Activated T-helper 17 cell treated with anti-CD3 and anti-CD28 coated beads, Interleukin-2, amount 50 U/mL, for 72 hours (primary cell): Measurements from ENCODE around the gene ID2. TPM values are rescaled to one million over a fixed set of nuclear protein-coding genes. Genes with fewer than 3 reads are reported as not detected.

ENCODE experiments used
- ATAC-seq: fragments of 150-1000 bp; cut with Tn5 transposase; replicated peaks from 2 replicates; pipeline ENCODE4 v1.10.0; 2021; ENCODE audit warnings: mild to moderate bottlenecking, moderate library complexity
- H3K27ac Mint-ChIP-seq: one replicate; pipeline ENCODE4 v1.8.0; 2022; ENCODE audit warnings: mixed read lengths
- H3K27me3 Mint-ChIP-seq: one replicate; pipeline ENCODE4 v1.8.0; 2022; ENCODE audit warnings: mixed read lengths
- H3K36me3 Mint-ChIP-seq: one replicate; pipeline ENCODE4 v1.8.0; 2022; ENCODE audit warnings: low read depth, mild to moderate bottlenecking, mixed read lengths
- H3K4me1 Mint-ChIP-seq: one replicate; pipeline ENCODE4 v1.8.0; 2022; ENCODE audit warnings: mixed read lengths
- H3K4me3 Mint-ChIP-seq: one replicate; pipeline ENCODE4 v1.8.0; 2022; ENCODE audit warnings: mild to moderate bottlenecking, mixed read lengths
- H3K9me3 Mint-ChIP-seq: one replicate; pipeline ENCODE4 v1.8.0; 2022; ENCODE audit warnings: mixed read lengths
- total RNA-seq, 2 donors: library from RNA; stranded (reverse); gene quantifications; one replicate each; pipeline ENCODE4 v1.2.3, GENCODE V29; 2022

ID2 gene
- total RNA-seq, 2 donors from 2014 or later: 85.6 to 425 TPM

- no peaks in the 10 kb centered on the region for H3K9me3 Mint-ChIP-seq
- ATAC-seq: no peak
- no peaks in the 10 kb centered on the region for H3K36me3 Mint-ChIP-seq
- no peaks in the 10 kb centered on the region for H3K4me1 Mint-ChIP-seq
- H3K27me3 Mint-ChIP-seq: no peaks in the 10 kb centered on the region
- H3K27ac Mint-ChIP-seq: no peak overlapping the region
- no peak overlapping the region for H3K4me3 Mint-ChIP-seq
Observed at GRCh38 chr2:8643250-8643995, 38.4 kb upstream of the ID2 start.

- H3K9me3 Mint-ChIP-seq: no peaks in the 10 kb centered on the region
- H3K4me1 Mint-ChIP-seq: no peaks in the 10 kb centered on the region
- no peak overlapping the region for H3K4me3 Mint-ChIP-seq
- H3K27me3 Mint-ChIP-seq: no peaks in the 10 kb centered on the region
- peak overlapping the region; percentile 48 for H3K27ac Mint-ChIP-seq
- no peaks in the 10 kb centered on the region for H3K36me3 Mint-ChIP-seq
- no peak for ATAC-seq
Observed at GRCh38 chr2:8643996-8644356, 37.9 kb upstream of the ID2 start.

DNA sequence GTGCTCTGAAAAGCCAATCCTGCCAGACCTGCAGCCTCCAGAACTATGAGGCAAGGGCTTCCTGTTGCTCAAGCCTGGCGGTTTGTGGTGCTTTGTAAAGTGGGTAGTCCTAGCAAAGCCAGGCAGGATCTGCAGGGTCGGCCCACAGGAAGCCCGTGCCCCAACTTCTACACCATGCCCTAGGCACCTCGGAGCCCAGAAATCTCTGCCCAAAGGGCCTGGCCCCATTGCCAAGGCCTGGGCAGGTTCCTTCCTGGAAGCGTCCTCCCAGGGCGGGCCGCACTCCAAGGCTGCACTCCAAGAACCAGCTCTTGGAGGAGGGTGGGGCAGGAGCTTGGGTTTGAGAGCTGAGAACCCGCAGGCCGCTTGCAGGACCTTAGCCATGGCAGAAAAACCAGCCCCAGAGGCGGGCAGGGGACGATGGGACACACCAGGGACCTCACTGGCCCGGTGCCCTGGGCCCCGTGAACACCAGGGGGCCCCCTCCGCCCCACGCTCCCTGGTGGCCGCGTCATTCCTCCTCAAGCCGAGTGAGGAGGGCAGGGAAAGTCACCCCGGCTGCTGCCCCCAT is 37.2 kb upstream of the ID2 start:
- no peak for ATAC-seq
- Mint-ChIP-seq H3K27ac (no peak overlapping the region), H3K9me3 (no peaks in the 10 kb centered on the region), H3K36me3 (no peaks in the 10 kb centered on the region), H3K27me3 (no peaks in the 10 kb centered on the region), H3K4me1 (no peaks in the 10 kb centered on the region), H3K4me3 (no peak overlapping the region)

DNA sequence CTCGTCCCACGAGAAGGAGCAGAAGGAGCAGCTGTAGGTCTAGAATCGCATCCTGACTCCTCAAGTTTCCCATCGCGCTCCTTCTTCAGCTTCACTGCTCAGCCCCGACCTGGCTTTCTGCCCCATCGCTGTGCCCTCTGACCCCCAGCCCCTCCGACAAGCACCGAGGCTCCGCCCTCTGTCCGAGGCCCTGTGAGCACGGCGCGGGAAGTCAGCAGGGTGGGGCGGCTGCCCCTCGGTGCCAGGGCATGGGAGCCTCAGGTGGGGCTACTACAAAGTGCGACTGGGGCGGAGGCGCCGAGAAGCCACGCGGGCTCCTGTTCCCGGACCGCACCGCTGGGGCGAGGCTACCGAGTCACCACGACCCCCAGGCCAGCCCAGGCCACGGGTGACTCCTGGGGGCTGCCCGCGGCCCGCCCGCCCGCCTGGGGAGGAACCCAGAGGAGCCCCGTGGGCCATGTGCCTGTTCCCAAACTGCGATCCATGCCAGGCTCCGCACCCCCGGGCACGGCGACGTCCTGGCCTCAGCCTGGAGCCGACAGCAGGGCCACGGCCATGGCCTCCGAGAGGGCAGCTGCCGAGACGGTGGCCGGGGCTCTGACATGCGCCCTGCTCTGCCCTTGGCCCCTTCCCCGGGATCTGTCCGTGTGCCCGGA is 36.6 kb upstream of the ID2 start:
- Mint-ChIP-seq H3K4me3 (no peak overlapping the region), H3K36me3 (no peaks in the 10 kb centered on the region), H3K9me3 (no peaks in the 10 kb centered on the region), H3K27ac (no peak overlapping the region), H3K4me1 (no peaks in the 10 kb centered on the region), H3K27me3 (no peaks in the 10 kb centered on the region)
- ATAC-seq: no peak

GRCh38 chr2:8646731-8647461 is 35.0 kb upstream of the ID2 start:
- H3K36me3 Mint-ChIP-seq: no peaks in the 10 kb centered on the region
- H3K9me3 Mint-ChIP-seq: no peaks in the 10 kb centered on the region
- no peak for ATAC-seq

DNA sequence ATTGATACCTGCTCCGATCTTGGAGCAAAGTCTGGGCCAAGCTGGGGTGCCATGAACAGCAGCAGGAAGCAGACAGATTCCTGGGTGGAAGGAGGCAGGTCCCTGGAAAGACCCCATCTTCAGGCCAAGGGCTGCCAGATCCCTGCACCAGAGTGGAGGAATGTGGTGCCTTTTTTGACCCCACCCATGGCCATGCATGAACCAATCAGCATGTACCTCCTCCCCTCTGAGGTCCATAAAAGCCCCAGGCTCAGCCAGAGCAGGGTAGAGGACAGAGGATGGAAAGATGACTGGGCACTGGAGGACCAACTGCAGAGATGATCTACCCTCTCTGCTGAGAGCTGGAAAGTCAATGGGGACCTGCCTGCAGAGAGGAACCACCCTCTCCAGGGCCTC is 34.4 kb upstream of the ID2 start:
- H3K36me3 Mint-ChIP-seq: no peaks in the 10 kb centered on the region
- no peaks in the 10 kb centered on the region for H3K27me3 Mint-ChIP-seq
- no peak overlapping the region for H3K4me3 Mint-ChIP-seq
- no peak for ATAC-seq
- H3K9me3 Mint-ChIP-seq: no peaks in the 10 kb centered on the region
- H3K4me1 Mint-ChIP-seq: no peaks in the 10 kb centered on the region
- H3K27ac Mint-ChIP-seq: no peak overlapping the region

More at GRCh38 chr2:8646731-8647461, 35.0 kb upstream of the ID2 start:
- Mint-ChIP-seq H3K4me1 (no peaks in the 10 kb centered on the region), H3K27me3 (no peaks in the 10 kb centered on the region), H3K27ac (no peak overlapping the region), H3K4me3 (no peak overlapping the region)

DNA sequence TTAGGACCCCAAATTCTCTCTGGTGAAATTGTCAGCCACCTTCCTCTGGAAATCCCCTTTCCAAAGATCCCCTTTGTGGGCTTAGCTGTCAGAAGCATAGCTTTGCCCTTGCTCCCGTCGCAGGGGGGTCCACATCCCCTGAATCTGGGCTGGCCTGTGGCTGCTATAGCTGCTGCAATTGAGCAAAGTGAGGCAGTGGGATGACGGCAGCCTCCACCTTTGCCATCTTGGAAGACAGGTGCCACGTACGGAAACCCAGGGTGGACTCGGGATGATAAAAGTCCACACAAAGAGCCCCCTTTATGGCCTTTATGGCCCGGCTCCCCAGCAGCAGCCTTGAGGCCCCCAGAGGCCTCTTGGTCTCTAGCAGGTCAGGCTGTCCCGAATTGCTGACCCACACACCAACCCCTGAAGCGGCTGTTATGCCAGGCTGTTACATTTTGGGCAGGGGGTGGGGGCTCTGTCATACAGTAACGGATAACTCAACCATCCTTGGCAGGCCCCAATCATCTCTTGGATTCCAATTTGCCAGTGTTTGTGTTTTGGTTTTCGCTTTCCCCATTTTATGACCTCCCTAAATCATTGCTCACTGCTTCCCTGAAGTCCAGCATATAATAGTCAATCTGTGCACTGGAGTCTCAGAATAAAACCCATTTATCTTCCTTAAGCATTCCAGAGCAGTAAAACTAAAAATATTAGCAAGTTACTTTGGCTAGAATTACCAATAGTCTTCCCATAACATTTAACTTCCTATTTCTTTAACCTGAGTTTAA is 33.2 kb upstream of the ID2 start:
- no peak for ATAC-seq
- H3K27ac Mint-ChIP-seq: no peak overlapping the region
- H3K9me3 Mint-ChIP-seq: no peaks in the 10 kb centered on the region
- H3K27me3 Mint-ChIP-seq: no peaks in the 10 kb centered on the region
- H3K4me3 Mint-ChIP-seq: no peak overlapping the region
- H3K36me3 Mint-ChIP-seq: no peaks in the 10 kb centered on the region
- no peaks in the 10 kb centered on the region for H3K4me1 Mint-ChIP-seq

DNA sequence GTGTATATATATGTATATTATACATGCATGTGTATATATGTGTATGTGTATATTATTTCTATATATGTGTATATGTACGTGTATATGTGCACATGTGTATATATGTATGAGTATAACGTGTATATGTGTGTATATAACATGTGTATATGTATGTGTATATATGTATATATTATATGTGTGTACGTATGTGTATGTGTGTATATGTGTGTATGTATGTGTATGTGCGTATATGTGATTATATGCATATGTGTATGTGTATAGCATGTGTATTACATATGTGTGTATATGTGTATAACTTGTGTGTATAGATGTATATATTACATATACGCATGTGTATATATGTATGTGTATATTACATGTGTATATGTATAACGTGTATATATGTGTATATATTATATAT is 32.1 kb upstream of the ID2 start:
- ATAC-seq: no peak
- Mint-ChIP-seq H3K4me1 (no peaks in the 10 kb centered on the region), H3K9me3 (no peaks in the 10 kb centered on the region), H3K4me3 (no peak overlapping the region), H3K36me3 (no peaks in the 10 kb centered on the region), H3K27ac (no peak overlapping the region), H3K27me3 (no peaks in the 10 kb centered on the region)

DNA sequence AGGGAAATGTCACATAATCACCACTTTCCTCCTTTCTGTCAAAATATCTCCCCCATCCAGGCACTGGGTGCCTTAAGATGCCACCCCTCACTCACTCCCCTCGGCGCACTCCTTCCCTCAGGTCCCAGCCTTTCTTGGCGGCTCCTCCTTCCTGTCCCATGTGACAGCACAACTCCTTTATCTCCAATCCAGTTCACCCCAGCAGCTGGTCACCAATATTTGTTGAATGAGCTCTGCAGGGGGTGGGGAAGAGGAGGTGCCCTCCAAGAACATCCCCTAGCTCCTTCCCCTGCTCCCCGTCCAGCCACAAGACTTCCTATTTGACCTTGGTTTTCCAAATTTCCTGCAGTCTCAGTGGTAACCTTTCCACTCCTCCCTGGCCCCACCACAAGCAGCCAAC is 31.6 kb upstream of the ID2 start:
- H3K36me3 Mint-ChIP-seq: no peaks in the 10 kb centered on the region
- H3K4me3 Mint-ChIP-seq: no peak overlapping the region
- H3K4me1 Mint-ChIP-seq: no peaks in the 10 kb centered on the region
- no peak for ATAC-seq
- no peaks in the 10 kb centered on the region for H3K9me3 Mint-ChIP-seq
- no peaks in the 10 kb centered on the region for H3K27me3 Mint-ChIP-seq
- H3K27ac Mint-ChIP-seq: no peak overlapping the region

DNA sequence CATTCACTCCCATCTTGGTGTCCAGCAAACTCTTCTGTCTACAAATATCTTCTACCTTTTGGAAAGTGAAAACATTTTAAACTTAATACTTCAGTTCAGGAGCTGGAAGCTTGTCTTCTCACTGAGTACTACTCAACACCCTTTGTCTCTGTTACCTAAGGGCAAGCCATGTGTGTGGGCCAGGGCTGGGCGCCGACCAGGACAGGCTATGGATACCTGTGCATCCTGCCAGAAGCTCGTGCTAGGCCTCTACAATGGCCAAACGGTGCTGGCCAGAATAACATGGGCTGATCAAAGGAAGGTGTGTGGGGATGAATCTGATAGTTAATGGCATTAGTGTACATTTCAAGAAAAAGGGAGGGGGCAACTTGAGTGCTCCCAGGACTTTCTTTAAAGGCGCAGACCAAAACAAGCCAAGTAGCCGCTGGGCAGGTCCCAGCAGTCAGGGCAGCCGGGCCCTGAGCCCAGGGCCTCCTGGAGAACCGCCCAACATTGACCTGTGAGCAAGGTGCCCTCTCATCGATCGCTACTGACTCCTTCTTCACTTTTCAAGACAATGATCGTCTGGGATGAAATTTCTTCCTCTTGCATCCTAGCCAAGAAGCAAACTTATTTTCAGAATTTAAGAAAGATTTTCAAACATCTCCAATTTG is 29.0 kb upstream of the ID2 start:
- no peak overlapping the region for H3K4me3 Mint-ChIP-seq
- no peaks in the 10 kb centered on the region for H3K9me3 Mint-ChIP-seq
- no peak for ATAC-seq
- no peak overlapping the region for H3K27ac Mint-ChIP-seq
- H3K4me1 Mint-ChIP-seq: peaks cover 11% of the 10 kb centered on the region
- no peaks in the 10 kb centered on the region for H3K36me3 Mint-ChIP-seq
- H3K27me3 Mint-ChIP-seq: peaks cover 5% of the 10 kb centered on the region

GRCh38 chr2:8653485-8653884 is 28.4 kb upstream of the ID2 start:
- Mint-ChIP-seq H3K4me1 (peaks cover 11% of the 10 kb centered on the region), H3K27me3 (peaks cover 6% of the 10 kb centered on the region), H3K27ac (no peak overlapping the region), H3K9me3 (no peaks in the 10 kb centered on the region), H3K36me3 (no peaks in the 10 kb centered on the region), H3K4me3 (no peak overlapping the region)
- no peak for ATAC-seq

DNA sequence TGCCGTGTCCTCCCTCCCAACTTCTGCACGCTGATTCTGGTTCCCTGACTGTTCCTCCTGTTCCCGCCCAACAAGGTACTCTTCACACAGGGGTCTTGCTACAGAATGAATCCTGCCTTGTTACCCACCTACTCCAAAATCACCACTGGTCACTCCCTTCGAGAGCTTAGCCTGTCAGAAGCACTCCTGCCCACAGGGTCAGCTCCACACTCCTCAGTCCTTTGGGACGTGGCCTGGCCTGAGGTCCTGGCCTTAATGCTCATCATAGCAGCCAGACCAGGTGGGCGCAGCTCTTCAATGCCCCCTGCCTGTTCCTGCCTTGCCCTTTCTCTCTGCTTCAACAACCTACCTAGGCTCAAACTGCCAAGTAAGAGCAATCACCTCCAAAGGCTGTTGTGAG is 27.8 kb upstream of the ID2 start:
- Mint-ChIP-seq H3K36me3 (no peaks in the 10 kb centered on the region), H3K27me3 (peaks cover 6% of the 10 kb centered on the region), H3K9me3 (no peaks in the 10 kb centered on the region), H3K4me3 (no peak overlapping the region), H3K27ac (no peak overlapping the region), H3K4me1 (peaks cover 11% of the 10 kb centered on the region)
- ATAC-seq: no peak

DNA sequence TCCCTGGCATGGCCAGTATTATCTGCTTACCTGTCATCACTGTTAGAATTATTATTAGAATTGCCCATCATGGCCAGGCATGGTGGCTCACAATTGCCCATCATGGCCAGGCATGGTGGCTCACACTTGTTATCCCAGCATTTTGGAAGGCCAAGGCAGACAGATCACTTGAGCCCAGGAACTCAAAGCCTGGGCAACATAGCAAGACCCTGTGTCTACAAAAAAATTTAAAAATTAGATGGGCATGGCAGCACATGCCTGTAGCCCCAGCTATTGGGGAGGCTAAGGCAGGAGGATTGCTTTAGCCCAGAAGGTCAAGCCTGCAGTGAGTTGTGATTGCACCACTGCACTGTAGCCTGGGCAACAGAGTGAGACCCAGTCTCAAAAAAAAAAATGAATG is 27.4 kb upstream of the ID2 start:
- ATAC-seq: no peak
- no peak overlapping the region for H3K4me3 Mint-ChIP-seq
- no peaks in the 10 kb centered on the region for H3K9me3 Mint-ChIP-seq
- no peaks in the 10 kb centered on the region for H3K36me3 Mint-ChIP-seq
- no peak overlapping the region for H3K27ac Mint-ChIP-seq
- peaks cover 11% of the 10 kb centered on the region for H3K4me1 Mint-ChIP-seq
- H3K27me3 Mint-ChIP-seq: peaks cover 6% of the 10 kb centered on the region

DNA sequence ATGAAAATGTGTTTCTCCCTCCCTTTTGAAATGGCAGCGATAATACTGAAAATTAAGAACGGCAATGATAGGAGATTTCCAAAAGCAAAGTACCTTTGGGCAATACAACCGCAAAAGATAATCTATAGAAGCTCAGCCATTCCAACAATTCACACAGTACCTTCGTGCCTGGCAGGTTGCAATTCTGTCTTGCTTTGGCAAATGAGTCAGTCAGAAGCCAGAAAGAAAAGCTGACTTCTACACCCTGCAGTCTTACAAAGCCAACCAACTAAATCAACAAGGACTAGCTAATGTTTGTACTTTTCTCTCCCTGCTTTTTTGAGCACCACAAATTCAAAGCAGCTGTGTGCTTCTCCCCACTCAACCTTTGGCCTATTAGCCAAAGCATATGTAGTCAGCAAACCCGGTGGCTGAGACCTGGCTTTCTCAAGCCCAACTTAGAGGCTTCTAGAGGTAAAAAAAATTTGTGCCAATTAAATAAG is 25.7 kb upstream of the ID2 start:
- H3K27ac Mint-ChIP-seq: no peak overlapping the region

More for the DNA sequence above, 25.7 kb upstream of the ID2 start:
- Mint-ChIP-seq H3K27me3 (peaks cover 10% of the 10 kb centered on the region), H3K36me3 (no peaks in the 10 kb centered on the region), H3K4me3 (no peak overlapping the region), H3K4me1 (peaks cover 16% of the 10 kb centered on the region), H3K9me3 (no peaks in the 10 kb centered on the region)
- no peak for ATAC-seq
